Stimulated activated CD8-positive, alpha-beta memory T cell treated with anti-CD3 and anti-CD28 coated beads, Interleukin-2, amount 100 ng/mL, for 48 hours (primary cell): ENCODE data around the gene LHPP.

Source experiments
- DNase-seq, 2 donors: peaks; one replicate each; pipeline ENCODE4 v3.0.0-alpha.2; 2020; ENCODE audit warnings: low read depth in 2 of 2

LHPP gene

GRCh38 chr10:124496620-124497019, 35.0 kb downstream of the LHPP start:
- DNase-seq, result no peak

DNA sequence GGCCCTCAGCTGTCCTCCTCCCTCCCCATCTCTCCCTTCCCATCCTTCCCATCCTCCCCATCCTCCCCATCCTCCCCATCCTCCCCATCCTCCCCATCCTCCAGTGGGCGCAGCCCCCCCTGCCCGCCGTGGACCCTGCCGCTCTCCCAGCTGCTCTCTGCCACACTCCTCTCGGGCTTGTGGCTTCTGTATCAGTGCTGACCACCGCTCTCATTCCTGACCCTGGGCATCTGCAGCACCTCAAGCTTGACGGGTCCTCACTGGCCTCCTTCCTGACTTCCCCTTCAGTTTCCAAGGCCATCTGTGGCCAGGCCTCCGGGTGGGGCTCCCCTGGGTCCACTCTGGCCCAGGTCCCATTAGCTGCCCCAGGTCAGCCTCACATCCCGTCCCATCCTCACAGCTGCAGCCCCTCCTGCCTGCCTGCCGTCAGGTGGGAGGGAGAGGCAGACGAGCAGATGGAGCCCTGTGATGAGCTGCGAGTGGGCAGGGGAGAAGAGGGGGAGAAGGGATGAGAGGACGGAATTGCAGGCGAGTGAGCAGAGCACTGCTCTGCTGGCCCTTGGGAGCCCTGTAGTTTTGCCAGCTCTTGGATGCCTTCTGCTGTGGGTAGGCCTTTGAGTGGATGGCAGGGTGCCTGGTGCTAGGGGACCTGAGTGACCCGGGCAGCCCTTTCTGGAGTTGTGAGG, 35.7 kb downstream of the LHPP start:
- DNase-seq, result no peak

DNA sequence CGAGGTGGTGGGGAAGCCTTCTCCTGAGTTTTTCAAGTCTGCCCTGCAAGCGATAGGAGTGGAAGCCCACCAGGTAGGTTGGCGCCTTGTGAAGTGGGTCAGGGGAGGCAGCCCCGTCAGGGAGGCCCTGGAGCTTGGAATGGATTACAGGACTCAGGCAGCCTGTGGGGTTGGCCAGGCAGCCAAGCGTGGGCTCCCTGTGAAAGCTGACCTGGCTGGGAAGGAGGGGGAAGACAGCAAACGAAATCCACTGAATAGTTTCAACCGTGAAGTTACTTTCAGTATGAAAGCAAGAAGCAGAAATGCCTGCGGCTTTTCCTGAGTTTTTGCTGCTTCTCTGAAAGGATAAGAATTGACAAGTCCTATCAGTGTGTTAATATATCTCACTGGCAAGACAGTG, 36.4 kb downstream of the LHPP start:
- no peak for DNase-seq

- no peak for DNase-seq
Observed at GRCh38 chr10:124500757-124501156, 39.1 kb downstream of the LHPP start.

DNA sequence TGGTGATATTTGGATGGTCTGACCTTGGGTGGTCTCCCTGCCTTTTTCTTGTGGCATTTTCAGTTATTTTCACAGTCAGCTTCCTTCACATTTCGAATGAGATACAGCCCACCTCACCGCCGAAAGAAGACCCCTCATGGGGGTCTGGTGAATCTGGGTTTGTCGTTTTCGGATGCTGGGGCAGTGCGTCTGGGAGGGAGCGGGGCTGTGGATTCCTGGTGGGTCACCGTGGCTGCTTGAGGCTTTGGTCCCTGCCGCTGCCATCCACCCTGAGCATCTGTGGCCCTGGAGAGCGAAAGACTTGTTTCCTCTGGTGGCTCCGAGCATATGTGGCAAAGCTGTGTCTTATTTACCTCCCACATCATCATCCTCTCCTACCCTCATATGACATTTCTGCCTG, 43.1 kb downstream of the LHPP start:
- no peak for DNase-seq

- no peak for DNase-seq
Observed at GRCh38 chr10:124505279-124505678, 43.7 kb downstream of the LHPP start.

DNA sequence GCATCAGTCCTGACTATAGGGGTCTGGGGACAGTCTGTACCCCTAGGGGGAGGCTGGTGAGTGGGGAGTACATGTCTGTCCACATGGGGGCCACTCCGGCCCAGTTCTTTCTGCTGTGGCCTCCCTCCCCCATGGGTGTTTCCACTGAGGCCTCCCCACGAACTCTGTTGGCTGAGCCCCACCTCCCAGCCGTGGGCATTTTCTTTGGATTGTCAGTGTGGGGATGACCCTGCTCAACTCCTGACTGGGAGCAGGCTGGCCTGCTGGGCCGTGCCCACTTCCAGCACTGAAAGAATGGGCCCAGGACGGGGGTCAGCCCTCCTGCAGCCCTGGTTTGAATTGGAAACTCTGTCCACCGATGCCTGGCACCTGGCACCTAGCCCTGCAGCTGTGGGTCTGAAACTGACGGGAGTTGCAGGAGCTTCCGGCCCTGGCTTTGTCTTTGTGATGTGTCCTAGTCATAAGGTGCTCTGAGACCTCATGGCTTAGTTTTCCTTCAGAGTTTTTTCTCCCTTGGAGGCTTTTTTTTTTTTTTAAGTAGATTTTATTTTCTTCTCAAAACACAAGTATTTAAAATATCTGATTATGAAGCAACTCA, 46.5 kb downstream of the LHPP start:
- no peak for DNase-seq

DNA sequence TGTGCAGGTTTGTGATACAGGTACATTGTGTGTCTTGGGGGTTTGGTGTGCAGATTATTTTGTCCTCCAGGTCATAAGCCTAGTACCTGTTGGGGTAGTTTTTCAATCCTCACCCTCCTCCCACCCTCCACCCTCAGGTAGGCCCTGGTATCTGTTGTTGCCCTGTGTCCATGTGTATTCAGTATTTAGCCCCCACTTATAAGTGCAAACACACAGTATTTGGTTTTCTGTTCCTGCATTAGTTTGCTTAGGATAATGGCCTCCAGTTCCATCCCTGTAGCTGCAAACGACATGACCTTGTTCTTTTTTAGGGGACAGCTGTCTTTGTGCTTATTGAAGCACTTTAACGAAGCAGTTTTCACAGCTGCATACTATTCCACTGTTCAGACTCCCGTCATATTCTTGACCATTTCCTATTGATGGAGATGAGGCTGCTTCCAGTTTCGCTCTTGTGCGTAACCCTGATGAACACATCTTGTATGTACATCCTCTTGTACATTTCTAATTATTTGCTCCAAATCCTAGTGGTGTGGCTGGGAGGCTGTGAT, 47.4 kb downstream of the LHPP start:
- DNase-seq, result no peak

DNA sequence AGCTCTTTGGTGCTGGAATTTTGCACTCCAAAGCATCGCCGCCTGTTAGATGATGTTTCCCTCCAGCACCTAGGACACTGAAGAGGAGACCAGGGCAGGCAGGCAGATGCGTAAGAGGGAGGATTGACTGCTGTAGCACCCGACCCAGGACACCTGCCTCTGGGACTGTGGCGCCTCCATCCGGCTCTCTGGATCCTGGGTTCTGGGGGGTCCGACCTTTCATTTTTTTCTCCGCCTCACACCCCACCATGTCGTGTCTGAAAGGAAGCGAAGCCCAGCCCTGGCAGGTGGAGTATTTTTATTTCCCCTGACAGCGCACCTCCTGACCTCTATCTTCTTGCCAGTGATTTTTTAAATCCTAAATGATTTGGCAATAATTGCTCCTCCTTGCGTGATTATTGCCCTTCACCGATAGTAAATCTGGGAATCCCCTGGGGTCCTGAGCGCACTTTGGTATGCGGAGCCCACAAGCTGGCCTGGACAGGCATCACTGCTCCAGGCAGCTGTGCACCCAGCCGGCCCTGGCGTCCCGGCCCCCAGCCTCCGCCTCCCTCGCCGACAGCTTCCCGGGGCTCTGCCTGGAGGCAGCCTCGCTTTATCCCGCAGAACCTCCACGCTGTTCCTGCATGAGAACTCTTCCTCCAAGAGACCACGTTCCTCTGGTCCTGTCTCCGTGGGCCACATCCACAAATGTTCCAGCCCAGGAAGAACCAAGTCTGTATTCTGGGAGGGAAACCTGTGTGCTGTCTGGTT, 48.4 kb downstream of the LHPP start:
- no peak for DNase-seq

DNA sequence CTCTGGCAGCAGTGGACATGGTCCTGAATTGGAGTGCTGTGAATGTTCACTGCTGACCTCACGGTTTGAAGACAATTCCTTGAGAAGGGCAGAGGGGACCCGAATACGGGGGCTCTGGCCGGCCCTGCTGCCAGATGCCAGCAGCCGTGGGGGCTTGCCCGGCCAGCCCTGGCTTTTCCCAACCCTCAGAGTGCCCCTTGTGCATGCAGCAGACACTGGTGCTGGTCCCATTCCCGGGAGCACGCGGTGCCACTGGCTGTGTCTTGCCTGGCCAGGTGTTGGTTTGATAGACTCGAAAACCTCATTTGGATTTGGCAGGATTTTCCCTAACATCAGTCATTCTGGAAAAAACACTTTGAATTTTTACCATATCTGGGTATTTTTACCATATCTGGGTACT, 49.1 kb downstream of the LHPP start:
- no peak for DNase-seq

DNA sequence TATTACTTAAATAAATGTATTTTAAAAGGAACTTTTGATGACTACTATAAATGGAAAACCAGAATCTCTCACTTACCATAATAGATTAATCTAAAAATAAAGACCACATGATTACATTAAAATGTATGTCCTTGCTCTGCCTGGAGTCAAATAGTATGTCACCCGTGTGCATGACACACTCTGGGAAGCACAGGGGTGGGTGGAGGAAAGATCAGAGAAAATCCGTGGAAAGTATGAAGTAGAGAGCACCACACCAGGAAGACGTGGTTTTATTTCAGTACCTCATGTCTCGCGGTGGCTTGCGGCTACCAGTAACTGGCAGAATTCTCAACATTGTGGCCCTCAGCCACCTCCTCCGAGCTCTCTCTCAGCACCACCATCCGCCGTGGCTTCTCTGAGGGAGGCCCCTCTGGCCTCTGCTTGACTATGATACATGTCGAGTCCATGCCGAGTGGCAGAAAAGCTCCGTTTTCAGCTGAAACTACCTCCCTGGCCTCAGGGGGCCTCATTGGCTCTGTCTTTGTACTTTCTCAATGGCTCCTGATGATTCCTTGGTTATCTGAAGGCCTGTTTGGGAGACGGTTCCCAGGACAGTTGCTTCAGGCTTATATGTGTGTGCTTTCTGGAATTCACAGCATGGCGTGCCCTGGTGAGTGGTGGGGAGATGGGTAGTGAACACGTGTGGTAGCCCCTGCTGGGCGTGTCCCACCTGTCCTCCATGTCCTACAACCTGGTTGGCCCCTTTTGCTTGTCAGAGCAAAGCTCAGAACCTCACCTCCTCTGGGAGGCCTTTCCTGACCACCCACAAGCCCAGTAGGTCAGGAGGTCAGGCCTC, 49.8 kb downstream of the LHPP start:
- DNase-seq, result no peak

DNA sequence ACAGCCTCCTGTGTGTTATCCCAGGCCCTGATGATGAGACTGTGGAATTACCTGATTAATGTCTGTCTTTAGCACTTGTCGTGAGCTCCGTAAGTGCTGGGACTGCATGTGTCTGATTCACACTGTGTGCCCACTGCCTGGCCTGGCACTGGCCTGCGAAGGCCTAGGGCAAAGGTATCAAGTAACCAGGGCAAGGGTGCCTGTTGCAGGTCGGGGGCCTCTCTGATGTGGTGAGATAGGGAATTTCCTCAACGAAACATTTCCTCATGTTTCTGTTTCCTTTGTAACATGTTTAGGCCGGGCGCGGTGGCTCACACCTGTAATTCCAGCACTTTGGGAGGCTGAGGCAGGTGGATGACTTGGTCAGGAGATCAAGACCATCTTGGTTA, 50.4 kb downstream of the LHPP start:
- DNase-seq, result no peak

DNA sequence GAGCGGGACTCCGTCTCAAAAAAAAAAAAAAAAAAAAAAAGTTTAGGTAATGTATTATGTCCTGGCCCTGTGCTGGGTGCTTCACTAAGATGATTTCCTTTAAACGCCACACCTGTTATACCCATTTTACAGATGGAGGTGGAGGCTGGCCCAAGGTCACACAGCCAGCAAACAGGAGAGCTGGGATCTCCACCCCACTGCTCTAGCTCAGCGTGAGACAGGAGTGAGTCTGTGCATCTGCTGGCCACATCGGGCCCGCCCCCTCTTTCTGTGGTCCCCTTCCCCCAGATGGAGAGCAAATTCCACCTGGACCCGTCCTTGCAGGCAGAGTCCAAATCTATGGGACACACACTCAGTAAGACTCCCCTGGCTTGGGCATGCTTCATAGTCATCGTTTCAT, 51.0 kb downstream of the LHPP start:
- no peak for DNase-seq

- DNase-seq, result no peak
Observed at GRCh38 chr10:124515244-124515970, 53.8 kb downstream of the LHPP start.

DNA sequence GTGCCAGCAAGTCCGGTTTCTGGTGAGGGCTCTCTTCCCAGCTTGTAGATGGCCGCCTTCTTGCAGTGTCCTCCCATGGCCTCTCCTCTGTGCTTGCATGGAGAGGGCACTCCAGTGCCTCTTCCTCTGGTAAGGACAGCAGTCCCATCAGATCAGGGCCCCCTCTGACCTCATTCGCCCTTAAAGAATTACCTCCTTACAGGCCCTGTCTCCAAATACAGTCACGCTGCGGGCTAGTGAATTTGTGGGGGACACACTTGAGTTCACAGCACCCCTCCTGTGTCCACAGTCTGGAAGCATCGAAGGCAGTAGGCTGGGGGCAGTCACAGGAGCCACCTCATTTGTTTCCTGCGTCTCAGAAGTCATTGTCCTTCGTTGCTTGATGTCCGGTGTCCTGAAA, 54.6 kb downstream of the LHPP start:
- DNase-seq, result no peak

DNA sequence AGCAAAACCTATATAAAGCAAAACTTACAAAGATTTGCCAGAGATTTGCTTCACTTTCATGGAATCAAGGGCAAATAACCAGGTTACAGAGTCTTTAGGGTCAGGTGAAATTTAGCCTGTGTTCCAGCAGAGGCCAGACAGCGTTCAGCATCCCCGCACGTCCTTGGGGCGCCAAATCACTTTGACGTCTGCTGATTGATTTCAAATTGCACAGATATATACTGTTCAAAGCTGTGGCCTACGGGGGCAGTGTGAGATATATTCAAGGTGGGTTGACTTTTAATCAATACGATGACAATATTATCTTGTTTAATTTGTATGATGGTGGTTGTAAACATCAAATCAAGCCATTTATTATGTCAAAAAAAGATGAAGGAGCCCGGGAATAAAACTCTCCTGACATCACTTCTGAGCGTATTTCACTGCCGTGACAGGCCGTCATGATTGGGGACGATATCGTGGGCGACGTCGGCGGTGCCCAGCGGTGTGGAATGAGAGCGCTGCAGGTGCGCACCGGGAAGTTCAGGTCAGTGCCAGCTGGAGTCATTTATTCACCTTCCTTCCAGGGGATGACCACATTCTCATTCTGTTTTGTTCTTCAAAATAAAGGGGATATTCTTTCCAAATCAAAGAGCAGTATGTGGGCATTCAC, 55.2 kb downstream of the LHPP start:
- no peak for DNase-seq

- DNase-seq, result no peak
Observed at GRCh38 chr10:124517461-124517860, 55.8 kb downstream of the LHPP start.

DNA sequence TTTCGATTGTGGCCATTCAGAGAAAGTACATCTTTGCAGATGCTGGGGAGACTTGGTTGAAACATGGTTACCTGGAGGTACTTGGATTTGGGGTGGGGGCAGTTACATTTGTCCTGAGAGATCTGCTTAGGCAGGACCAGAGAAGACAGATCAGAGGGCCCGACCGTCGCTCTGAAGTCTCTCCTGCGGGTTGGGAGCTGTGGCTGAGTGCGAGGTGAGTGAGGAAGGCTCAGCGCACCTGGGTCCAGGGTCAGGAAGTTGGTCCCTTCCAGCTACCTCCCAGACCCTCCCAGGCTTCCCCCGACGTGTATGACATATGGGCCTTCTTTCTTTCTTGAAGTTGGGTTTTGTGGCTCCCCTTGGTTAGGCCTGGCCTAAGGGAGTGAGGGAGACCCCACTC, 56.3 kb downstream of the LHPP start:
- DNase-seq, result no peak

- no peak for DNase-seq
Observed at GRCh38 chr10:124518366-124518765, 56.7 kb downstream of the LHPP start.

DNA sequence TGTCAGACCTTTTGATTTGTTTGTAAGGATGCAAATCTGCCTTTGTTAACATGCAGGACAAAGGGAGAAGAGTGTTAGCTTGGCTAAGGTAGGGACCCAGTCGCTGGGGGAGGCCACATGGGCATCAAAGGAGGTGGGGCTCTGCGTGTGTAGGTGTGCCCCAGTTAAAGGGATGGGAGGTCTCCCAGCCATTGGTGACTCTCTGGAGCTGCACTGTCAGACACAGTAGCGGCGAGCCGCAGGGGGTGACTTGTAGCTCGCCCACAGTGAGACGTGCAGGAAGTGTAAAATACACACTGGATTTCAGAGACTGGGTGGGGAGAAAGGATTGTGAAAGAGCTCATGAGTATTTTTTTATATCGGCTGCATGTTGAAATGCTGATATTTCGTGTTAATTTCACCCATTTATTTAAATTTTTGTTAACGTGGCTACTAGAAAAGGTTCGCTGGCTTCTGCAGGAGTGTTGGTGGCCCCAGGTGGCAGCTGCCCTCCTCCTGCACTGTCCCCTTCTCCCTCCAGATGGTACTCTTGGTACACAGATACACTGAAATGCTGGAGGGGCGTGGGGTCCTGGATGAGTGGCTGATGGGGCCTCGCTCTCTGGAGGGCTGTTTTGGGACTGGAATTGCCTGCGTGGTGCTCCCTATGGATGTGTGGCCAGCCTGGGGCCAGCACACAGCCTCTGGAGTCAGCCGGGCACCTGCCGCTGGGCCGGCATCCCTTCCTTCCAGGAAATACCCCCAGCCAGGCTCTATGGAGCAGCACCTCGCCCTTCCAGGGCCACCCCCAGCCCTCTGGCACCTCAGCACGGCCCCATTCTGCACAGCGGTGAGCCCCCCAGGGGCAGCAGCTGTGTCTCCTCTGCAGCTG, 59.2 kb downstream of the LHPP start:
- no peak for DNase-seq
